Measurements from ENCODE around the gene PAX3.

Gene PAX3

GRCh38 chr2:222228054-222228453 is 70.7 kb downstream of the PAX3 start:
- Histone ChIP-seq H3K18ac (ENCODE audit: low read length) (no peak overlapping the region), H2BK15ac (ENCODE audit: low read length) (no peak overlapping the region), H3K23ac (ENCODE audit: low read depth, low read length, poor library complexity) (no peak overlapping the region), H2BK5ac (ENCODE audit: low read length) (no peak overlapping the region), H2AFZ (ENCODE audit: low read length) (no peak overlapping the region), H3K4me1 (ENCODE audit: control insufficient read depth in 2 of 2, insufficient read depth in 1 of 2, low read depth in 1 of 2, low read length in 2 of 2) (no peaks in the 10 kb centered on the region), H2AK5ac (ENCODE audit: low read depth, low read length) (no peak overlapping the region), H3K9ac (ENCODE audit: low read depth, low read length, poor library complexity) (no peak overlapping the region), H3K4ac (ENCODE audit: low read length) (no peak overlapping the region), H3K79me1 (ENCODE audit: low read depth, low read length) (no peaks in the 10 kb centered on the region), H2BK12ac (ENCODE audit: low read length) (no peak overlapping the region), H3K9me3 (replicated peaks in 1 of 2; ENCODE audit: control insufficient read depth in 2 of 2, insufficient read depth in 1 of 2, low read depth in 1 of 2, low read length in 2 of 2) (no peaks in the 10 kb centered on the region), H3K27me3 (ENCODE audit: control insufficient read depth in 3 of 3, insufficient read depth in 3 of 3, low read depth in 1 of 3, low read length in 3 of 3) (no peaks in the 10 kb centered on the region), H3K14ac (ENCODE audit: low read length) (no peak overlapping the region), H3K27ac (replicated peaks; ENCODE audit: low read length) (no peak overlapping the region), H4K91ac (ENCODE audit: low read depth, low read length, poor library complexity) (no peak overlapping the region), H3K36me3 (replicated peaks in 1 of 2; ENCODE audit: control insufficient read depth in 2 of 2, insufficient read depth in 2 of 2, low read length in 2 of 2) (no peaks in the 10 kb centered on the region), H4K8ac (ENCODE audit: low read depth, low read length) (no peak overlapping the region), H3K4me2 (ENCODE audit: insufficient read depth, low read length, poor library complexity, severe bottlenecking) (no peak overlapping the region), H3K4me3 (ENCODE audit: low read length in 2 of 2) (no peak overlapping the region), H2BK120ac (ENCODE audit: low read depth, low read length) (no peak overlapping the region)
- no CpG with 5 or more reads among the region's 4 CpGs for whole genome bisulfite sequencing, 2 donors (ENCODE audit: extremely low coverage in 2 of 2, insufficient read length in 2 of 2, insufficient replicate concordance in 1 of 2)
- DNase-seq (ENCODE audit: low spot score) = no peak

DNA sequence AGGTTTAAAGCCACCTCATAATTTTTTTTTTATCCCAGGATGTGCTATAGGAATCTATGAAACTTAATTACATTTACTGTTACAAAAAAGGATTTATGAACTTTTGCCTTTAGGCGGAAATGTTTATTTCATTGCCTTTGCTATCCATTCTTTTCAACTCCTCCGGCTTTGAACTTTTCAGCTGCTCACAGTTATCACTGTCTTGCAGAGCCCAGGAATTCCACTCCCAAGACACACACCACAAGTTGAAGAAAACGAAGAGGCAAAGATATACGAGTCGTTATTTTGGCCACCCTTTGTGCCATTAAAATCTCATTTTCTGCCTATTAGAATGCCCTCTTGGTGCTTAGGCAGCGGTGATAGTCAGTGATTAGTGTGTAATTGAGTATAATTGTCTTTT is 80.0 kb downstream of the PAX3 start:
- Histone ChIP-seq H4K8ac (ENCODE audit: low read depth, low read length) (no peak overlapping the region), H3K4ac (ENCODE audit: low read length) (no peak overlapping the region), H3K4me1 (ENCODE audit: control insufficient read depth in 2 of 2, insufficient read depth in 1 of 2, low read depth in 1 of 2, low read length in 2 of 2) (peaks cover 0 to 3% of the 10 kb centered on the region in 2 donors), H3K18ac (ENCODE audit: low read length) (no peak overlapping the region), H3K4me3 (ENCODE audit: low read length in 2 of 2) (no peak overlapping the region), H4K91ac (ENCODE audit: low read depth, low read length, poor library complexity) (no peak overlapping the region), H3K27ac (replicated peaks; ENCODE audit: low read length) (no peak overlapping the region), H2AFZ (ENCODE audit: low read length) (no peak overlapping the region), H3K79me1 (ENCODE audit: low read depth, low read length) (no peaks in the 10 kb centered on the region), H3K4me2 (ENCODE audit: insufficient read depth, low read length, poor library complexity, severe bottlenecking) (no peak overlapping the region), H2BK120ac (ENCODE audit: low read depth, low read length) (no peak overlapping the region), H3K9ac (ENCODE audit: low read depth, low read length, poor library complexity) (no peak overlapping the region), H2BK15ac (ENCODE audit: low read length) (no peak overlapping the region), H3K23ac (ENCODE audit: low read depth, low read length, poor library complexity) (no peak overlapping the region), H3K14ac (ENCODE audit: low read length) (no peak overlapping the region), H2BK5ac (ENCODE audit: low read length) (no peak overlapping the region), H3K36me3 (replicated peaks in 1 of 2; ENCODE audit: control insufficient read depth in 2 of 2, insufficient read depth in 2 of 2, low read length in 2 of 2) (no peaks in the 10 kb centered on the region), H3K27me3 (ENCODE audit: control insufficient read depth in 3 of 3, insufficient read depth in 3 of 3, low read depth in 1 of 3, low read length in 3 of 3) (no peaks in the 10 kb centered on the region), H2BK12ac (ENCODE audit: low read length) (no peak overlapping the region), H3K9me3 (replicated peaks in 1 of 2; ENCODE audit: control insufficient read depth in 2 of 2, insufficient read depth in 1 of 2, low read depth in 1 of 2, low read length in 2 of 2) (no peaks in the 10 kb centered on the region), H2AK5ac (ENCODE audit: low read depth, low read length) (no peak overlapping the region)
- no peak for DNase-seq (ENCODE audit: low spot score)
- no CpG with 5 or more reads among the region's 6 CpGs for WGBS, 2 donors (ENCODE audit: extremely low coverage in 2 of 2, insufficient read length in 2 of 2, insufficient replicate concordance in 1 of 2)

GRCh38 chr2:222217712-222218111 is 81.1 kb downstream of the PAX3 start:
- Histone ChIP-seq H4K91ac (ENCODE audit: low read depth, low read length, poor library complexity) (no peak overlapping the region), H2BK5ac (ENCODE audit: low read length) (no peak overlapping the region), H2BK120ac (ENCODE audit: low read depth, low read length) (no peak overlapping the region), H2BK15ac (ENCODE audit: low read length) (no peak overlapping the region), H3K9me3 (replicated peaks in 1 of 2; ENCODE audit: control insufficient read depth in 2 of 2, insufficient read depth in 1 of 2, low read depth in 1 of 2, low read length in 2 of 2) (no peaks in the 10 kb centered on the region), H3K23ac (ENCODE audit: low read depth, low read length, poor library complexity) (no peak overlapping the region), H2AFZ (ENCODE audit: low read length) (no peak overlapping the region), H2BK12ac (ENCODE audit: low read length) (no peak overlapping the region), H3K4ac (ENCODE audit: low read length) (no peak overlapping the region), H3K9ac (ENCODE audit: low read depth, low read length, poor library complexity) (no peak overlapping the region), H3K27ac (replicated peaks; ENCODE audit: low read length) (no peak overlapping the region), H3K4me3 (ENCODE audit: low read length in 2 of 2) (no peak overlapping the region), H3K4me1 (ENCODE audit: control insufficient read depth in 2 of 2, insufficient read depth in 1 of 2, low read depth in 1 of 2, low read length in 2 of 2) (peaks cover 0 to 3% of the 10 kb centered on the region in 2 donors), H3K18ac (ENCODE audit: low read length) (no peak overlapping the region), H4K8ac (ENCODE audit: low read depth, low read length) (no peak overlapping the region), H3K4me2 (ENCODE audit: insufficient read depth, low read length, poor library complexity, severe bottlenecking) (no peak overlapping the region), H3K27me3 (ENCODE audit: control insufficient read depth in 3 of 3, insufficient read depth in 3 of 3, low read depth in 1 of 3, low read length in 3 of 3) (no peaks in the 10 kb centered on the region), H2AK5ac (ENCODE audit: low read depth, low read length) (no peak overlapping the region), H3K79me1 (ENCODE audit: low read depth, low read length) (no peaks in the 10 kb centered on the region), H3K36me3 (replicated peaks in 1 of 2; ENCODE audit: control insufficient read depth in 2 of 2, insufficient read depth in 2 of 2, low read length in 2 of 2) (no peaks in the 10 kb centered on the region), H3K14ac (ENCODE audit: low read length) (no peak overlapping the region)
- DNase-seq (ENCODE audit: low spot score) = no peak
- no CpG with 5 or more reads among the region's 1 CpG for WGBS, 2 donors (ENCODE audit: extremely low coverage in 2 of 2, insufficient read length in 2 of 2, insufficient replicate concordance in 1 of 2)

DNA sequence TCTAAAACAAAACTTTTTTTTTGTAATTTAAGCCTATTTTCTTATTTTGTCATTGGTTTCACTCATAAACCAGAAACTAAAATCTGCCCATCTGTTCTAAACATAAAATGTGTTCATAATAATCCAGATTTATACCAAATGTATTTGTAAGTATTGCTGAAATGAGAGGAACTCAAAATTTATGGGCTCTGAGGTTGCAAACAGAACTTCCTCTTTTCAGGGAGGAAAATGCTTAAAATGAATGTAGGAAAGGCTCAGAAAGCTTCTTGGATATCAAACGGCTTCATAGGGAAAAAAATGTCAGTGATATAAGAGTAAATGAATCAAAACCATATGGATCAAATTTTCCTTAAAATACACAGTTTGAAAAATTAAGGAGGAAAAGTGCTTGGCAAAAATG is 83.9 kb downstream of the PAX3 start:
- no peak overlapping the region for H3K27ac ChIP-seq (replicated peaks; ENCODE audit: low read length)
- H3K14ac ChIP-seq (ENCODE audit: low read length) = no peak overlapping the region
- H2AK5ac ChIP-seq (ENCODE audit: low read depth, low read length) = no peak overlapping the region
- no peak overlapping the region for H3K9ac ChIP-seq (ENCODE audit: low read depth, low read length, poor library complexity)
- no peaks in the 10 kb centered on the region for H3K9me3 ChIP-seq (replicated peaks in 1 of 2; ENCODE audit: control insufficient read depth in 2 of 2, insufficient read depth in 1 of 2, low read depth in 1 of 2, low read length in 2 of 2)
- no peak overlapping the region for H3K18ac ChIP-seq (ENCODE audit: low read length)
- H2BK5ac ChIP-seq (ENCODE audit: low read length) = no peak overlapping the region
- H3K23ac ChIP-seq (ENCODE audit: low read depth, low read length, poor library complexity) = no peak overlapping the region
- H3K4me2 ChIP-seq (ENCODE audit: insufficient read depth, low read length, poor library complexity, severe bottlenecking) = no peak overlapping the region
- no peak overlapping the region for H2BK120ac ChIP-seq (ENCODE audit: low read depth, low read length)
- H3K4me1 ChIP-seq (ENCODE audit: control insufficient read depth in 2 of 2, insufficient read depth in 1 of 2, low read depth in 1 of 2, low read length in 2 of 2) = peaks cover 0 to 3% of the 10 kb centered on the region in 2 donors
- no peaks in the 10 kb centered on the region for H3K79me1 ChIP-seq (ENCODE audit: low read depth, low read length)
- H3K4me3 ChIP-seq (ENCODE audit: low read length in 2 of 2) = no peak overlapping the region
- no peak overlapping the region for H2BK15ac ChIP-seq (ENCODE audit: low read length)
- H2BK12ac ChIP-seq (ENCODE audit: low read length) = no peak overlapping the region
- H3K27me3 ChIP-seq (ENCODE audit: control insufficient read depth in 3 of 3, insufficient read depth in 3 of 3, low read depth in 1 of 3, low read length in 3 of 3) = no peaks in the 10 kb centered on the region
- no peaks in the 10 kb centered on the region for H3K36me3 ChIP-seq (replicated peaks in 1 of 2; ENCODE audit: control insufficient read depth in 2 of 2, insufficient read depth in 2 of 2, low read length in 2 of 2)
- H2AFZ ChIP-seq (ENCODE audit: low read length) = no peak overlapping the region
- WGBS, 2 donors (ENCODE audit: extremely low coverage in 2 of 2, insufficient read length in 2 of 2, insufficient replicate concordance in 1 of 2) = no CpG with 5 or more reads among the region's 1 CpG
- no peak overlapping the region for H4K8ac ChIP-seq (ENCODE audit: low read depth, low read length)
- no peak overlapping the region for H4K91ac ChIP-seq (ENCODE audit: low read depth, low read length, poor library complexity)
- no peak overlapping the region for H3K4ac ChIP-seq (ENCODE audit: low read length)
- DNase-seq (ENCODE audit: low spot score) = no peak
